NK-92 (cell line): Measurements from ENCODE around the gene RBM44.
"Not testable (repeated sequence)": the region's sequence is repeated elsewhere in the genome, so short reads cannot be mapped to it uniquely, and the experiment has no call there.

Source experiments
- DNase-seq: peaks from one replicate; lab custom pipeline; 2025; ENCODE audit not compliant: unreplicated experiment; lab: John Stamatoyannopoulos, UW

RBM44 gene

GRCh38 chr2:237798236-237799059 is at the start of gene RBM44:
Gene RBM44, plus strand, starts transcription at chr2:237798779. Its CDS starts 14,831 bp downstream, at chr2:237813610.
- DNase-seq = no peak

- DNase-seq = no peak
Measured at GRCh38 chr2:237749002-237749401, 49.6 kb upstream of the RBM44 start.

GRCh38 chr2:237749961-237750360 is 48.6 kb upstream of the RBM44 start:
- no peak for DNase-seq

- not testable (repeated sequence) for DNase-seq
Measured at GRCh38 chr2:237750441-237750840, 48.1 kb upstream of the RBM44 start.

GRCh38 chr2:237752761-237753165 is 45.8 kb upstream of the RBM44 start:
- no peak for DNase-seq

- DNase-seq = no peak
Measured at GRCh38 chr2:237754182-237754581, 44.4 kb upstream of the RBM44 start.

- no peak for DNase-seq
Measured at GRCh38 chr2:237754626-237755248, 43.8 kb upstream of the RBM44 start.

- DNase-seq = no peak
Measured at GRCh38 chr2:237757616-237758015, 41.0 kb upstream of the RBM44 start.

GRCh38 chr2:237758185-237758584 is 40.4 kb upstream of the RBM44 start:
- DNase-seq = no peak

GRCh38 chr2:237759176-237759575 is 39.4 kb upstream of the RBM44 start:
- DNase-seq = no peak

GRCh38 chr2:237760506-237761502 is 37.8 kb upstream of the RBM44 start:
- no peak for DNase-seq

- DNase-seq = not testable (repeated sequence)
Measured at GRCh38 chr2:237762291-237763182, 36.0 kb upstream of the RBM44 start.

GRCh38 chr2:237763812-237764211 is 34.8 kb upstream of the RBM44 start:
- DNase-seq = no peak

GRCh38 chr2:237765122-237765521 is 33.5 kb upstream of the RBM44 start:
- not testable (repeated sequence) for DNase-seq

- no peak for DNase-seq
Measured at GRCh38 chr2:237765875-237766274, 32.7 kb upstream of the RBM44 start.

- DNase-seq = no peak
Measured at GRCh38 chr2:237766340-237766739, 32.2 kb upstream of the RBM44 start.

- no peak for DNase-seq
Measured at GRCh38 chr2:237772513-237772912, 26.1 kb upstream of the RBM44 start.

- no peak for DNase-seq
Measured at GRCh38 chr2:237773826-237774225, 24.8 kb upstream of the RBM44 start.

GRCh38 chr2:237774811-237775553 is 23.6 kb upstream of the RBM44 start:
- DNase-seq = no peak

GRCh38 chr2:237779521-237779920 is 19.1 kb upstream of the RBM44 start:
- no peak for DNase-seq
